Upper lobe of left lung (tissue), 4 donors: ENCODE results near the gene FCHO2.

Experiments used
- EP300 ChIP-seq, 4 donors: sonication (generic); formaldehyde crosslinking; IDR thresholded peaks; one replicate each; pipeline ENCODE4 v1.5.1; 2017; ENCODE audit warnings: antibody characterized with exemption in 4 of 4, control low read depth in 2 of 4
- POLR2A ChIP-seq, 4 donors: fragments of 450-650 bp; IDR thresholded peaks; one replicate each; pipeline ENCODE4 v1.5.1; 2016 to 2017; ENCODE audit warnings: antibody characterized with exemption in 4 of 4, mild to moderate bottlenecking in 2 of 4
- TF ChIP-seq, protein P1 (sequence below), 6 experiments: fragments of 450-650 bp in 4 of 6; fragments of 200-600 bp in 2 of 6; sonication (generic) in 2 of 6; IDR thresholded peaks; one replicate each; pipeline ENCODE4 v1.5.1; 2016 to 2019; ENCODE audit warnings: antibody characterized with exemption in 6 of 6

- TF ChIP-seq, protein P1, sequence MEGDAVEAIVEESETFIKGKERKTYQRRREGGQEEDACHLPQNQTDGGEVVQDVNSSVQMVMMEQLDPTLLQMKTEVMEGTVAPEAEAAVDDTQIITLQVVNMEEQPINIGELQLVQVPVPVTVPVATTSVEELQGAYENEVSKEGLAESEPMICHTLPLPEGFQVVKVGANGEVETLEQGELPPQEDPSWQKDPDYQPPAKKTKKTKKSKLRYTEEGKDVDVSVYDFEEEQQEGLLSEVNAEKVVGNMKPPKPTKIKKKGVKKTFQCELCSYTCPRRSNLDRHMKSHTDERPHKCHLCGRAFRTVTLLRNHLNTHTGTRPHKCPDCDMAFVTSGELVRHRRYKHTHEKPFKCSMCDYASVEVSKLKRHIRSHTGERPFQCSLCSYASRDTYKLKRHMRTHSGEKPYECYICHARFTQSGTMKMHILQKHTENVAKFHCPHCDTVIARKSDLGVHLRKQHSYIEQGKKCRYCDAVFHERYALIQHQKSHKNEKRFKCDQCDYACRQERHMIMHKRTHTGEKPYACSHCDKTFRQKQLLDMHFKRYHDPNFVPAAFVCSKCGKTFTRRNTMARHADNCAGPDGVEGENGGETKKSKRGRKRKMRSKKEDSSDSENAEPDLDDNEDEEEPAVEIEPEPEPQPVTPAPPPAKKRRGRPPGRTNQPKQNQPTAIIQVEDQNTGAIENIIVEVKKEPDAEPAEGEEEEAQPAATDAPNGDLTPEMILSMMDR (IDR thresholded peaks at IDR 0.05): no peak
- TF ChIP-seq EP300 (IDR thresholded peaks at IDR 0.05) (no peak), POLR2A (IDR thresholded peaks at IDR 0.05) (no peak)
These were observed 164.6 kb downstream of the FCHO2 start, which contains the start of gene TMEM171 for GRCh38 chr5:73120222-73121118.
